ENCODE measurements around the gene KCTD17. TPM values are rescaled to one million over a fixed set of nuclear protein-coding genes. Genes with fewer than 3 reads are reported as not detected.

KCTD17 gene
- total RNA-seq, 1 experiment from 2014 or later: 21.3 TPM

- DNase-seq (ENCODE audit: low spot score): no peak
Measured at GRCh38 chr22:37043209-37043827, 8.2 kb upstream of the KCTD17 start.

DNA sequence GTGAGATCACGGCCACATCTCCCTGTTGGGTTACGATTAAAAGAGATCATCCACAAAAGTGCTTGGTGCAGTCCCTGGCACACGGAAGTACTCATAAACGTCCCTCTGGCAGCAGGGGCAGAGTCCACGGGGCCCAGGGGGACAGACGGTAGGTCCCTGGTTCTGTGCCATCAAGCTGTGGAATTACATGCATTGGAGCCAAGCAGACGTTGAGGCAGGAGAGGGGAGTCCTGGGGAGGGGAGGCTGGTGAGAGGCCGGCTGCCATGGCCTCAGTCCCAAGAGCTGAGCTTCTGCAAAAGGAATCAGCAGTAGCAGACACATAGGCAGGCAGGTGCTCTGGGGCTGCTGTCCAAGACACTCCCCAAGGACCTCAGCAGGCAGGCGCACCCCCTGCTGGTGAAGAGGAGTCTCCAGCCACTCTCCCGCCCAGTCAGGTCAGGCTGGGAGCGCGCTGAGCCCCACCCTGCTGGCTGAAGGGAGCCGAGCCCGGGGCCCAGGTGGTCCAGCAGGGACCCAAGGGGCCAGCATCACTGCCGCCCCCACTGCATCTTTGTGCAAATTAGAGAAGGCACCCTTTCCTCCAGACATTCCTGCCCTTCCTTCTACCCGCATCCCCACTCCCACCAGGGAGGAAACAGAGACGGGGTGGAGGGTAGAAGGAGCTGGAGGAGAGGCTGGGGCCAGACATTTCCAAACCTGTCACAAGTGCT, 7.6 kb upstream of the KCTD17 start:
- DNase-seq (ENCODE audit: low spot score): peak; percentile 48

GRCh38 chr22:37044634-37045625, 6.6 kb upstream of the KCTD17 start:
- DNase-seq (ENCODE audit: low spot score): no peak

- peak; percentile 15 for DNase-seq (ENCODE audit: low spot score)
Measured at GRCh38 chr22:37045958-37046357, 5.6 kb upstream of the KCTD17 start.

- no peak for DNase-seq (ENCODE audit: low spot score)
Measured at GRCh38 chr22:37046589-37046988, 5.0 kb upstream of the KCTD17 start.

GRCh38 chr22:37047006-37047405, 4.5 kb upstream of the KCTD17 start:
- DNase-seq (ENCODE audit: low spot score): no peak

- DNase-seq (ENCODE audit: low spot score): no peak
Measured at GRCh38 chr22:37048133-37048532, 3.4 kb upstream of the KCTD17 start.

DNA sequence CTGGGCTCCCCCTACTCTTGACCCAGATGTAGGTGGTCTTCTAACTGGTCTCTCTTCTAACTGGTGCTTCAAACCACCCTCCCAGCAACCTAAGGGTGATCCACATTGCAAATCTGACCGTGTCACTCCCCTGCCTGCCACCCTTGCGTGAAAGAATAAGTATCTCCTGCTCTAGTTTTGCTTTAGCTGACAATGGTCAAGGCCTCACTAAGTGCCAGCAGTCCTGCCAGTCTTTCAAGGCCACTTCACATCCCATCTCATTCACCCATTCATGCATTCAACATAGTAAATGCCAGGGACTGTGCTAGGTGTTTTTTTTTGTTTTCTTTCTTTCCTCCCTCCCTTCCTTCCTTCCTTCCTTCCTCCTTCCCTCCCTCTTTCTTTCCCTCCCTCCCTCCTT, 2.3 kb upstream of the KCTD17 start:
- DNase-seq (ENCODE audit: low spot score): no peak

DNA sequence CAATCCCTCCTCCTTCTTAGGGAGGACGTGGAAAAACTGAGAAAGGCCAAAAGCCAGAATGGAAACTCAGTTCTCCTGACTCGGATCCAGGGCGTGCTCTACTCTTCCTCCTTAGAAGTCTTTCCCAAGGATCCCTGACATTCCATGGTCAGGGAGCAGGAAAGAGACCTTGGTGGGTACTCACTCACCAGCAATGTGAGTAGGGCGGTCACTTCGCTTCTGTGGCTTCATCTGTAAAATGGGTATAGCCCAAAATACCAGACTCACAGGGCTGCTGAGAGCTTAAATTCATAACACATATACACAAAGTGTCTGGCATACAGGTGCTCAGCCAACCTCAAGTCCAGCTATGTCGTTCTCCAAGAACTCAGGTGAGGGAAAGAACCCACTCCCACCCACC, 629 bp upstream of the KCTD17 start:
- DNase-seq (ENCODE audit: low spot score): no peak

DNA sequence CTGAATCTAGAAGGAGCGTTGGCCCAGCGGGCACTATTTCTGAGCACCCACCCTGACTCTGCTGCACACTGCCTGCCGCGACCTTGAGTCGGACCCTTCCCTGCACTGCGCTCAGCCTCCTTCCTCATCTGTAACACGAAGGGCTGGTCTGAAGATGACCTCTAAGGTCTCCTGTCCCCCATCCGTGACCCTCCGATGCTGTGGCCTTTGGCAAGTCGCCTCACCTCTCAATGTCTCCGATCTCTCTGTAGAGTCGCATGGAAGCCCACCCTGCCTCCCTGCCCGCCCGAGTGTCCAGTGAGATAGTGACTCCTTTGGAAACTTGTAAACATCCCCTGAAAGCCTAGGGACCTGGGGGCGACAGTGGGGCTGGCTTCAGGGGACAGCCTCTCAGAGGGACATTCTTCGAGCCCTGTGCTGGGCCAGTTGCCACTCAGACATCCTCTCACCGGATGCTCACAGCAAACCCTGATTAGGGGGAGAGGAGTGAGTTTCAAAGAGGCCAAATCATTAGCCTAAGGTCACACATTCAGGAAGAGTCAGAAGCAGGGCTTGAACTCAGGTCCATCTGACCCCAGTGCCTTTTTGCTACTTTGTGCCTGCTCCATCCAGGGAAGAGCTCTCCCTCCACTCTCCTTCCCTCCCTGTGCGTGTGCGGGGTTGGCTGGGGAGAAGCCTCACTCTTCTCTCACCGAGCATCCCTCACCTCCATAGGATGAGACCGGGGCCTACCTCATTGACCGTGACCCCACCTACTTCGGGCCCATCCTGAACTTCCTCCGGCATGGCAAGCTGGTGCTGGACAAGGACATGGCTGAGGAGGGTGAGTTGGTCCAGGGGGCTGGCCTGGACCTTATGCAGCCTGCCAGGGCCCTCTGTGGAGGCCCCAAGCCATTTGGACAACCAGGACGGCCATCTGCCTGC, 1.1 kb downstream of the KCTD17 start:
- DNase-seq (ENCODE audit: low spot score): no peak

GRCh38 chr22:37053310-37054055, 1.9 kb downstream of the KCTD17 start:
- no peak for DNase-seq (ENCODE audit: low spot score)

DNA sequence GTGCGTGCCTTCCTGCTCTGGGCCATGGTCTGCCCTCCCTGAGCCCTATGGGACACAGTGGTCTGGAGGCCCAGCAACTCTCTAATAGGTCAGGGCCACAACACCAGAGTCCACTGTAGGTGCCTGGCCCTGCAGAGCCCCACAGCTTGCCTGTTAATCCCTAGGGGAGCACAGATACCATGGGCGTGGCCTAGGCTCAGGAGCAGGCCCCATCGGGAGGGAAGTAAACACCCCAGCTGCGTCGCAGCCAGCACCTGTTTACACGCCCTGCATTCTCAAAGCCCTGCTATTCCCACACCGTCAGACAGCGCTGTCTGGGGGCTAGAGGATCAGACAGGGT, 2.5 kb downstream of the KCTD17 start:
- DNase-seq (ENCODE audit: low spot score): no peak

DNA sequence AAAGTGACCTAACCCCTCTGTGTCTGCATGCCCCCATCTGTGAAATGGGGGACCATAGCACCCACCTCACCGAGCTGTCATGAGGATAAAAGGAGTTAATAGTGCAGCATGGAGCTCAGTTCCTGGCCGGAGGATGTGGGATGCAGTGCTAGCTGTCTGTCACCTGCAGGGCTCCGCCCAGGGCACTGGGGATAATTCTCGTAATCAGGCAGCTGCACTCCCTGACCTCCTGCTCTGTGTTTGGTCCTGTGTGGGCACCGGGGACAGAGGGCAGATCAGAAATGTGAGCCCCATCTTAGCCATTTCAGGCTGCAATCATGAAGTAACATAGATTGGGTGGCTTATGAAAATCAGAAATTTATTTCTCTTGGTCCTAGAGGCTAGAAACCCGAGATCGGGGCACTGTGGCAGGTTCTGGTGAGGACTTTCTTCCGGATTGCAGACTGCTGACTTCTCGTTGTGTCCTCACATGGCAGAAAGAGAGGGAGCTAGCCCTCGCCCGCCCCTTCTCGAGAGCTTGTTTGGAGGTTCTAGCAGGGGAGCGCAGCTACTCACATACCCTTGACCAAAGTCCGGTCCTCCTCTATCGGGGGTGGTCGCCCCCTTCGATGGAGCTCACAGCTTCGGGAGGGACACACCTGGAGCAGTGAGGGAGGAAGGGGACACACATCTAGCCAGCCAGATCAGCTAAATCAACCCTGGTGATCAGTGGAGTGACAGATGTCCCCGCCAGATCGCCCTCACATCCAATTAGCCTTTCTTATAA, 3.2 kb downstream of the KCTD17 start:
- DNase-seq (ENCODE audit: low spot score): no peak

DNA sequence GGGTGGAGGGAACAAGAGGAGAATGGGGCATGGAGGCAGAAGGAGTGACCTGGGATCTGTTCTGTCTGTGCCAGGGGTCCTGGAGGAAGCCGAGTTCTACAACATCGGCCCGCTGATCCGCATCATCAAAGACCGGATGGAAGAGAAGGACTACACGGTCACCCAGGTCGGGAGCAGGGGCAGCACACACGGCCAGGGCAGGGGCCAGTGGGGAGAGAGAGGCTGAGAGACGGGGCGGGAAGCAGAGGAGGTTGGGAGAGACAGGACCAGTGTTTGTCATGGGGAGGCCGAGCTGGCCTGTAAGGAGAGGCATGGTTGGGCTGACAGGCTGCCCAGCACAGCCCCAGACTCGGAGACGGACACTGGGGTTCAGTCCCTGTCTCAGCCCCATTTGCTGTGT, 4.7 kb downstream of the KCTD17 start:
- DNase-seq (ENCODE audit: low spot score): no peak

GRCh38 chr22:37057226-37057625, 5.7 kb downstream of the KCTD17 start:
- no peak for DNase-seq (ENCODE audit: low spot score)

DNA sequence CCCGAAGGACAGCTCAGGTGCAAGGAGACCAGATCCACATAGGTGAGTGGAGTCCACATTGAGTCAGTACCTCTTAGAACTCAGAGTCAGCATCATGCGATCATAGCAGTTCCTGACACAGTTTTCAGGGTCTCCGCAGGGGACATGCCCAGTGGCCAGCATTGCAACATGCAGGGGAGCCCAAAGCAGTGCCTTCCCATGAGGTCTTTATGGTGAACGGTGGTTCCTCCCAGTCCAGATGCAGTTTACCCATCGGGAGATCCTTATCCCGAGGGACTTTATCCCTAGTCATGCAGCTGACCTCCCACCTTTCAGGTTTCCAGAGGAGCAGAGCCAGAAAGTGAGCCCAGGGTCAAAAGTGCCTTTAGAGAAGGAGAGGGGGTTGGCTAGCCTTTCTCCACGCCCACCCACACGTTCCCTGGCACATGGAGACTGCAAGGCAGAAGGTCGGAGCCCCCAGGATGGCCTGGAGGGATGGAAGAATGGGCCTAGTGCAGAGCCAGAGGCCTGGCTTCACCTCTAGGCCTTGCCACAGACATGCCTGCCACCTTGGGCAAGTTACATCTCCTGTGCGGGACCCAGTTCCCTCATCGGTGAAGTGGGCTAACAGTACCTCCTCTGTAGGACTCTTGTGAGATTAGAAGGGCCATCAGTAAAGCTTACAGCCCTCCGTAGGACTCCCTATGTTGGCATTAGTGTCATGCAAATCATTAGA, 6.4 kb downstream of the KCTD17 start:
- DNase-seq (ENCODE audit: low spot score): no peak

GRCh38 chr22:37058917-37059701, 7.6 kb downstream of the KCTD17 start:
- DNase-seq (ENCODE audit: low spot score): no peak

DNA sequence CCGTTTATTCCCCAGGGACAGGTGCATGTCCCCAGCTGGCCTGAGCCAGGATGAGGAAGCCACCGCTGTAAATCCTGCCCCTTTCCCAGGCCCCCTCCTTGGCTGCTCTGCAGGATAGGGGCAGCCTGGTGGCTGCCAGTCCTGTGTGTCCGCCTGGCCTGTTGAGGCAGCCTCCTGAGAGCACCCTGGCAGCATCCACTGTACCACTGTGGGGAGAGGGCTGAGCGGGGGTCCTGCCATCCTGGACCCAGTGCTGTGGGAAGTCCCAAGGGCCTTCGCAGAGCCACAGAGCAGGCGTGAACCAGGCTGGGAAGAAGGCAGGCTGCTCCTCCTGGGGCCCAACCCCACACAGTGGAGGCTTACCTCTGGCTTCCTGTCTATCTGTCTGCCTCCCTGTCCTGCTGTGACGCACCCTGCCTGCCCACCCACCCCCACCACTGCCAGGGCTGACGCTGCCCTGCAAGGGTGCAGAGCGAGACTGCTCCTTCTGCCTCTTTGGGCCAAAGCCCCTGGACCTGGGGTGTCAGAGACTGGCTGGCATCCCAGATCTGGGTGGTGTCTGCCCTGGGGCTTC, 8.4 kb downstream of the KCTD17 start:
- DNase-seq (ENCODE audit: low spot score): no peak
